Muscle of leg (tissue), 11 donors: ENCODE data around the gene MINDY4. TPM values are rescaled to one million over a fixed set of nuclear protein-coding genes. Genes with fewer than 3 reads are reported as not detected.

Experiments
- DNase-seq: peaks from one replicate; pipeline ENCODE4 v3.0.0; 2013
- H3K27ac ChIP-seq: one replicate; pipeline ENCODE4 v1.5.1; 2013; ENCODE audit warnings: mild to moderate bottlenecking, low read length, control low read depth
- H3K27me3 ChIP-seq: one replicate; pipeline ENCODE4 v1.6.1; 2013; ENCODE audit warnings: low read length; ENCODE audit not compliant: control insufficient read depth, insufficient read depth
- H3K36me3 ChIP-seq: one replicate; pipeline ENCODE4 v1.6.1; 2013; ENCODE audit warnings: low read length; ENCODE audit not compliant: control insufficient read depth, insufficient read depth
- H3K4me1 ChIP-seq: one replicate; pipeline ENCODE4 v1.6.1; 2013; ENCODE audit warnings: low read length; ENCODE audit not compliant: control insufficient read depth, insufficient read depth
- H3K4me3 ChIP-seq: one replicate; pipeline ENCODE4 v1.5.1; 2013; ENCODE audit warnings: low read length, control low read depth
- H3K9me3 ChIP-seq: replicated peaks from 2 replicates; pipeline ENCODE4 v1.6.1; 2013; ENCODE audit warnings: low read depth, low read length; ENCODE audit not compliant: control insufficient read depth
- WGBS: methylation state at CpG from one replicate; pipeline ENCODE4 v1.1.5; 2013; ENCODE audit warnings: missing lambda C conversion rate; ENCODE audit not compliant: insufficient coverage; 5-methylcytosine and 5-hydroxymethylcytosine counted together
- polyA plus RNA-seq, 8 donors: library from polyadenylated mRNA; unstranded; fragments of 120-200 nt; gene quantifications; one replicate each; pipeline versions ENCODE4 v1.2.1 to v1.2.3, GENCODE V29; 2013; ENCODE audit warnings: inconsistent platforms in 1 of 8, low replicate concordance in 1 of 8; ENCODE audit not compliant: insufficient read length in 8 of 8, insufficient read depth in 1 of 8
- total RNA-seq: library from RNA; stranded (reverse); fragments of 120-200 nt; gene quantifications from one replicate; pipeline ENCODE4 v1.2.4, GENCODE V29; 2013

MINDY4 gene
- total and polyA plus RNA-seq, 9 donors, result 4.0 to 6.6 (median 5.7) TPM

GRCh38 chr7:30841801-30842541, 70.8 kb downstream of the MINDY4 start:
- H3K4me3 ChIP-seq, result no peak overlapping the region
- peaks cover 34% of the 10 kb centered on the region for H3K4me1 ChIP-seq
- 75% methylated on average over 1 of the region's 7 CpGs for WGBS
- H3K36me3 ChIP-seq, result peaks cover 17% of the 10 kb centered on the region
- H3K9me3 ChIP-seq, result no peaks in the 10 kb centered on the region
- no peak overlapping the region for H3K27ac ChIP-seq
- no peak for DNase-seq
- no peaks in the 10 kb centered on the region for H3K27me3 ChIP-seq

DNA sequence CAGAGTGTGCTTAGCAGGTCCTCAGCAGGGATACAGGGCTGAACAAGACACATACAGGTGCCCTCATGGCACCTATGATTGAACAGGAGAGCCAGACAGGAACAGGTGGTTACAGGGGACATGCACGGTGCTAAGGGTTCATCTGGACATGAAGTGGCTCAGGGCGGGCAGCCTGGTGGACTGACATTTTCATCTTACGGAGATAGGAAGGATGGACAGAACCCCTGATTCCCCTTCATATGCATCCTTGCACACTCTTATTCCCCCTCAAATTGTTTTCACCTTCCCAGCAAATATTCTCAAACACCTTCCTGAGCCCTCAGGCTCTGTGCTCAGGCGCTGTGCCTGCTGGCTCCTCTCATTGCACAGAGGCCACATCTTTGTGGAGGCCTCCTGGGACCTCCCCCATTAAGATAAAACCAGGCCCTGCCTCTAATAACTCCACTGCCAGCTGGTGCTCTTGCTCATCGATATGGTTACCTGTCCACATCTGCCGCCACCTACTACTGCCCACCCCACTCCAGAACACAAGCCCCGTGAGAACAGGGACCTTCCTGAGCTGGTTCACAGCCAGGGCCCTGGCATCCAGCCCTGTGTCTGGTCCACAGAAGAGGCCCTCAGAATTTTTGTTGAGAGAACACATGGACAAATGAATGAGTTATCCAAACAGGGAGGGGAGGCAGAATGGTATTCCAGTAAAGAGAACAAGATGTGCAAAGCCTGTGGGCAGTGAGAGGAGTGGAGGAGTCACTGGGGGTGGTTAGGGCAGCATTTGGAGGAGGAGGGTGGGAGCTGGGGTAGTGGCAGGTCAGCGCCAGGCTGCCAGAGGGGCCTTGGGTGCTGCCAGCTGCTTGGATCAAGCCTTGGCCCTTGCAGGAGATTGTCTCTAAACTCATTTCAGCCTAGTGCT, 71.6 kb downstream of the MINDY4 start:
- peak overlapping the region; percentile 13 for H3K27ac ChIP-seq
- peaks cover 17% of the 10 kb centered on the region for H3K36me3 ChIP-seq
- H3K4me3 ChIP-seq, result no peak overlapping the region
- peaks cover 32% of the 10 kb centered on the region for H3K4me1 ChIP-seq
- H3K9me3 ChIP-seq, result no peaks in the 10 kb centered on the region
- H3K27me3 ChIP-seq, result no peaks in the 10 kb centered on the region
- DNase-seq, result no peak
- 83% methylated on average over 6 of the region's 8 CpGs for WGBS

- WGBS, result 96% methylated on average over 6 of the region's 11 CpGs
- H3K27ac ChIP-seq, result no peak overlapping the region
- peaks cover 38% of the 10 kb centered on the region for H3K4me1 ChIP-seq
These were observed 72.7 kb downstream of the MINDY4 start for GRCh38 chr7:30843741-30844482.

GRCh38 chr7:30844483-30844874, 73.3 kb downstream of the MINDY4 start:
- Histone ChIP-seq H3K4me3 (no peak overlapping the region), H3K4me1 (peaks cover 41% of the 10 kb centered on the region), H3K27me3 (no peaks in the 10 kb centered on the region), H3K9me3 (no peaks in the 10 kb centered on the region), H3K36me3 (peaks cover 15% of the 10 kb centered on the region), H3K27ac (no peak overlapping the region)
- DNase-seq, result no peak
- 94% methylated on average over 4 of the region's 4 CpGs for WGBS

More at GRCh38 chr7:30843741-30844482, 72.7 kb downstream of the MINDY4 start:
- no peak for DNase-seq
- H3K9me3 ChIP-seq, result no peaks in the 10 kb centered on the region
- H3K27me3 ChIP-seq, result no peaks in the 10 kb centered on the region
- no peak overlapping the region for H3K4me3 ChIP-seq
- H3K36me3 ChIP-seq, result peaks cover 17% of the 10 kb centered on the region

- Histone ChIP-seq H3K4me3 (no peak overlapping the region), H3K36me3 (peaks cover 15% of the 10 kb centered on the region), H3K27ac (no peak overlapping the region), H3K9me3 (no peaks in the 10 kb centered on the region), H3K27me3 (no peaks in the 10 kb centered on the region), H3K4me1 (peaks cover 44% of the 10 kb centered on the region)
- WGBS, result no CpG with 5 or more reads among the region's 3 CpGs
- no peak for DNase-seq
These were observed 73.7 kb downstream of the MINDY4 start for GRCh38 chr7:30844916-30845315.

DNA sequence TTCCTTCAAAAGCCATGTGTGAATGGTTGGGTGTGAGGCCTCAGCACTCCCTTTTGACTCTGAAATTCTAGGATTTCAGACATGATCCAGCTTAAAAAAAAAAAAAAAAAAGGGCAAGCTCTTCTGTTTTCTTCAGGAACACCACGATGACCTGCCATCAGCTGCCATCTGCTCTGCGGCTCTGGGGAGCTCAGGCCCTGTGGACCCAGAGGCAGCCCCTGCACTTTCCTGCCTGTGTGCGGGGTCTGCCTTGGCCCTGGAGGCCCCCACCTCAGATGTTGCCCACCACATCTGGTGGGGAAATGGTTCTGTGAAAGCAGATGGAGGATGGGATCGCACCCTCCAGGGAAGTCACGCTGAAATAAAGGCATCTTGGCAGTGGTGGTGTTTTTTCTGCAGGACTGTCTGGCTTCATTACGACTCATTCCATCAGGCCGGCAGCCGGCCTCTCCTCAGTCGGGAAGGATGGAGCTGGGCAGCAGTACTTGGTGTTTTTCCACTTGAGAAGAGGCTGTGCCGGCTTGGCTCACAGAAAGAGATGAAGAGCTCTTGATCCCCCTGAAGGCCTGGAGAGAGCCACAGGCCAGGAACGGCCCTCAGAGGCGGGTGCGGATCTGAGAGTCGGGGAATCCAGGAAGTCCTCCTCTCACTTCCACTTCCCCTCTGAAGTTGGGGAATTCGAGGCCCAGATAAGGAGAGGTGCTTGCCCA, 74.4 kb downstream of the MINDY4 start:
- Histone ChIP-seq H3K27me3 (no peaks in the 10 kb centered on the region), H3K36me3 (peaks cover 12% of the 10 kb centered on the region), H3K4me3 (no peak overlapping the region), H3K4me1 (peaks cover 45% of the 10 kb centered on the region), H3K27ac (peak overlapping the region; percentile 76), H3K9me3 (no peaks in the 10 kb centered on the region)
- 16% methylated on average over 2 of the region's 15 CpGs for WGBS
- DNase-seq, result peak; percentile 79

- Histone ChIP-seq H3K36me3 (peaks cover 14% of the 10 kb centered on the region), H3K27ac (no peak overlapping the region), H3K9me3 (no peaks in the 10 kb centered on the region), H3K27me3 (no peaks in the 10 kb centered on the region), H3K4me3 (no peak overlapping the region), H3K4me1 (peaks cover 41% of the 10 kb centered on the region)
- WGBS, result 77% methylated on average over 6 of the region's 6 CpGs
- no peak for DNase-seq
These were observed 75.2 kb downstream of the MINDY4 start for GRCh38 chr7:30846378-30846777.

DNA sequence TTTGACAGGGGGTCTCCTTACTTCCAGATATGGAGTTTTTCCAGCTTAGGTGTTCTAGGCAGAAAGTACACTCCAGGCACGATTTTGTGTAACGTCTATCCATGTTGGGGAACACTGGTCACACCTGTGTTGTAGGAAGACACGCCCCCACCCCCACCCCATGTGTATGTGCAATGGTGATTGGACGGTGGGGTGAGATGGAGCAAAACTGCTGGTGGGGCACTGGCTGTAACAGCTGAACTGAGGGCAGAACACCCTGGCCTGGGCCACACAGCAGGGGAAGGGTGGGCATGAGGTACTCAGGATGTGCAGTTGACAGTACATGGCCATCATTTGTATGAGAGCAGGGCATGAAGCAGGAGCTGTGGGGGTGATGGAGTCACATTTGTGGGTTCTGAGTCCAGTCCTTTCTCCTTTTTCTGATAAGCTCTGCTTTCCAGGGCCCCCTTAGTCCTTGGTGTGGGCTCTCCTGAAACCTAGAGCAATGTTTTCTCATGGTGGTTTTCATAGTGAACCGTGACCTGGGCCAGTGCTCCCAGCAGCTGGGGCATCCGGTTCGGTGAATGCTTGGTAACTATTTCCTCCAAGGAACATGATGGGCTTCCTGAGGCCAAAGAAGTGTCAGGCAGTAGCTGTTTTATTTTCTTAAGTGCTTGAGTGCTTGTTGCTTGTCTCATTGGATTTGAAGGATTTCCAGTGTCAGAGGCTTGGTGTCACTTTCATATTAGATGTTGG, 77.1 kb downstream of the MINDY4 start:
- Histone ChIP-seq H3K27ac (no peak overlapping the region), H3K36me3 (peaks cover 2% of the 10 kb centered on the region), H3K9me3 (no peaks in the 10 kb centered on the region), H3K4me3 (no peak overlapping the region), H3K4me1 (peaks cover 53% of the 10 kb centered on the region), H3K27me3 (no peaks in the 10 kb centered on the region)
- no peak for DNase-seq
- WGBS, result 80% methylated on average over 6 of the region's 7 CpGs

DNA sequence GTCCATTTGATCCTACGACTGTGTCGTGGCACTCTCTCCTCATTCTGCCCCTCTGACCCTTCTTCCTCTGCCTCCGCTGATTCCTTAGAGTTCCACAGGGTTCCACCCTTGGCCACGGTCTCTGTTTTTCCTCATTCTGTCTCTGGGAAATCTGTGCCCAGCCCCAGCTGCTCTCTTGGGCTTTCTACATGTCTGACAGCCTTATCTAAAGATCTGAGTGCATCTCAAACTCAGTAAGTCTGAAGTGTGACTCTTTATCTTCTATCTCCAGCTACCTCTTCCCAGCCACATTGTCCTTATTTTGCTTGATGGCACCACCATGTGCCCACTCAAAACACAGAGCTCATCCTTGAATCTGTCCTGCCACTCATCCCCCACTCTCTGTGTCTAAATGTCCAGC, 78.3 kb downstream of the MINDY4 start:
- Histone ChIP-seq H3K27ac (no peak overlapping the region), H3K4me1 (peaks cover 56% of the 10 kb centered on the region), H3K27me3 (no peaks in the 10 kb centered on the region), H3K9me3 (no peaks in the 10 kb centered on the region), H3K4me3 (no peak overlapping the region), H3K36me3 (peaks cover 6% of the 10 kb centered on the region)
- WGBS, result 63% methylated on average over 4 of the region's 4 CpGs
- DNase-seq, result no peak
